ENCODE measurements around the gene SLC26A1. TPM values are rescaled to one million over a fixed set of nuclear protein-coding genes. Genes with fewer than 3 reads are reported as not detected.

SLC26A1 gene
- polyA plus RNA-seq, 1 donor from 2014 or later = 0.12 TPM

- no peaks in the 10 kb centered on the region for H3K36me3 ChIP-seq (ENCODE audit: insufficient read depth, low read length)
- no peak overlapping the region for H2AFZ ChIP-seq (ENCODE audit: low read depth, low read length)
- H3K4me2 ChIP-seq (ENCODE audit: low read length) = no peak overlapping the region
- no peaks in the 10 kb centered on the region for H3F3A ChIP-seq (ENCODE audit: insufficient read depth, low read length, poor library complexity, severe bottlenecking)
- TF ChIP-seq MXI1 (conservative IDR thresholded peaks at IDR 0.05; ENCODE audit: poor library complexity, severe bottlenecking) = no peak
- TF ChIP-seq TAF1 (IDR thresholded peaks at IDR 0.05; ENCODE audit: low read depth) = no peak
- TF ChIP-seq EP300 (conservative IDR thresholded peaks at IDR 0.05; ENCODE audit: poor library complexity, severe bottlenecking) = no peak
- no peak for TF ChIP-seq CTCF (IDR thresholded peaks at IDR 0.05; ENCODE audit: poor library complexity, severe bottlenecking)
- no peak for TF ChIP-seq POLR2AphosphoS5 (IDR thresholded peaks at IDR 0.05)
- no peak for TF ChIP-seq REST (IDR thresholded peaks at IDR 0.05; ENCODE audit: borderline replicate concordance)
- TF ChIP-seq RAD21 (conservative IDR thresholded peaks at IDR 0.05) = no peak
- no peak for TF ChIP-seq EZH2 (IDR thresholded peaks at IDR 0.05; ENCODE audit: borderline replicate concordance, insufficient read depth, low read length, poor library complexity, severe bottlenecking)
- no peak for TF ChIP-seq SMC3 (conservative IDR thresholded peaks at IDR 0.05; ENCODE audit: poor library complexity)
- H3K79me2 ChIP-seq (replicated peaks; ENCODE audit: insufficient read depth, low read length) = no peaks in the 10 kb centered on the region
- no peak overlapping the region for H3K9ac ChIP-seq (ENCODE audit: low read length)
- no peak overlapping the region for H3K4me3 ChIP-seq (ENCODE audit: low read length)
- H3K27me3 ChIP-seq (ENCODE audit: insufficient read depth, low read depth, low read length) = no peaks in the 10 kb centered on the region
- H3K9me2 ChIP-seq (ENCODE audit: insufficient read depth, low read length) = no peaks in the 10 kb centered on the region
- H3K27ac ChIP-seq (ENCODE audit: low read length) = no peak overlapping the region
- H4K20me1 ChIP-seq (ENCODE audit: insufficient read depth) = no peaks in the 10 kb centered on the region
- H3K9me3 ChIP-seq (ENCODE audit: low read length) = no peaks in the 10 kb centered on the region
Observed at GRCh38 chr4:951186-951585, 42.0 kb downstream of the SLC26A1 start.

- TF ChIP-seq RAD21 (conservative IDR thresholded peaks at IDR 0.05) = no peak
- no peak for TF ChIP-seq EP300 (conservative IDR thresholded peaks at IDR 0.05; ENCODE audit: poor library complexity, severe bottlenecking)
- TF ChIP-seq CTCF (IDR thresholded peaks at IDR 0.05; ENCODE audit: poor library complexity, severe bottlenecking) = no peak
- no peak for TF ChIP-seq TAF1 (IDR thresholded peaks at IDR 0.05; ENCODE audit: low read depth)
- no peak for TF ChIP-seq POLR2AphosphoS5 (IDR thresholded peaks at IDR 0.05)
- TF ChIP-seq SMC3 (conservative IDR thresholded peaks at IDR 0.05; ENCODE audit: poor library complexity) = no peak
- no peak for TF ChIP-seq REST (IDR thresholded peaks at IDR 0.05; ENCODE audit: borderline replicate concordance)
- no peak for TF ChIP-seq MXI1 (conservative IDR thresholded peaks at IDR 0.05; ENCODE audit: poor library complexity, severe bottlenecking)
- no peak for TF ChIP-seq EZH2 (IDR thresholded peaks at IDR 0.05; ENCODE audit: borderline replicate concordance, insufficient read depth, low read length, poor library complexity, severe bottlenecking)
- Histone ChIP-seq H3K27me3 (ENCODE audit: insufficient read depth, low read depth, low read length) (no peaks in the 10 kb centered on the region), H3K79me2 (replicated peaks; ENCODE audit: insufficient read depth, low read length) (no peaks in the 10 kb centered on the region), H3K4me2 (ENCODE audit: low read length) (no peak overlapping the region), H3K27ac (ENCODE audit: low read length) (no peak overlapping the region), H3K4me3 (ENCODE audit: low read length) (no peak overlapping the region), H2AFZ (ENCODE audit: low read depth, low read length) (no peak overlapping the region), H3K9me3 (ENCODE audit: low read length) (no peaks in the 10 kb centered on the region), H3K9ac (ENCODE audit: low read length) (no peak overlapping the region), H3K36me3 (ENCODE audit: insufficient read depth, low read length) (no peaks in the 10 kb centered on the region), H4K20me1 (ENCODE audit: insufficient read depth) (no peaks in the 10 kb centered on the region), H3F3A (ENCODE audit: insufficient read depth, low read length, poor library complexity, severe bottlenecking) (no peaks in the 10 kb centered on the region), H3K9me2 (ENCODE audit: insufficient read depth, low read length) (no peaks in the 10 kb centered on the region)
Observed at GRCh38 chr4:950136-951020, 42.8 kb downstream of the SLC26A1 start.

Data from neural cell (in vitro differentiated cells).